Gastrocnemius medialis (tissue), 4 donors: ENCODE measurements around the gene PPM1M. TPM values are rescaled to one million over a fixed set of nuclear protein-coding genes. Genes with fewer than 3 reads are reported as not detected.

ENCODE experiments used
- ATAC-seq, 2 donors: fragments of 150-250 bp; one replicate each; pipeline ENCODE4 v1.9.1; 2016
- DNase-seq, 2 donors: peaks; one replicate each; pipeline ENCODE4 v3.0.0-alpha.2; 2019
- H3K27ac ChIP-seq, 4 donors: fragments of 200-600 bp; sonication (generic); 1 replicate in 1 of 4; 2 replicates in 3 of 4; pipeline ENCODE4 v1.5.1; 2016 to 2018; ENCODE audit warnings: mild to moderate bottlenecking in 2 of 4, moderate library complexity in 1 of 4
- H3K27me3 ChIP-seq, 3 donors: fragments of 200-600 bp; sonication (generic) in 2 of 3; 1 replicate in 1 of 3; 2 replicates in 2 of 3; pipeline versions ENCODE4 v1.5.1 to v1.6.0; 2016 to 2019; ENCODE audit warnings: mild to moderate bottlenecking in 1 of 3, moderate library complexity in 1 of 3
- H3K36me3 ChIP-seq, 2 donors: fragments of 200-600 bp; sonication (generic) in 1 of 2; one replicate each; pipeline ENCODE4 v1.5.1; 2017 to 2018
- H3K4me1 ChIP-seq, 2 donors: fragments of 200-600 bp; sonication (generic) in 1 of 2; one replicate each; pipeline ENCODE4 v1.5.1; 2016 to 2017; ENCODE audit warnings: mild to moderate bottlenecking in 2 of 2
- H3K4me3 ChIP-seq, 4 donors: fragments of 200-600 bp; sonication (generic) in 3 of 4; 1 replicate in 1 of 4; 2 replicates in 3 of 4; pipeline ENCODE4 v1.5.1; 2016 to 2019; ENCODE audit warnings: mild to moderate bottlenecking in 2 of 4
- H3K9me3 ChIP-seq, 3 donors: fragments of 200-600 bp; sonication (generic) in 2 of 3; 1 replicate in 1 of 3; 2 replicates in 2 of 3; pipeline ENCODE4 v1.5.1; 2016 to 2019
- CTCF ChIP-seq, 5 experiments: fragments of 450-650 bp in 3 of 5; fragments of 200-600 bp in 2 of 5; sonication (generic) in 2 of 5; IDR thresholded peaks in 4 of 5; conservative IDR thresholded peaks in 1 of 5; 1 replicate in 4 of 5; 2 replicates in 1 of 5; pipeline ENCODE4 v1.5.1; 2016 to 2019; ENCODE audit warnings: antibody characterized with exemption in 5 of 5, mild to moderate bottlenecking in 3 of 5, moderate library complexity in 3 of 5
- POLR2A ChIP-seq, 2 donors: fragments of 450-650 bp; IDR thresholded peaks; one replicate each; pipeline ENCODE4 v1.6.1; 2017; ENCODE audit warnings: antibody characterized with exemption in 2 of 2, mild to moderate bottlenecking in 2 of 2, moderate library complexity in 2 of 2
- in situ Hi-C, 4 donors: fragments of 200-750 bp; cut with MboI; loops; one replicate each; pipeline versions ENCODE4 v1.15.0 to v1.8.0; 2017; ENCODE audit warnings: low sequenced_read_pairs in 4 of 4
- intact Hi-C: fragments of 100-400 bp; cut with DNase I; formaldehyde crosslinking; loops from one replicate; pipeline ENCODE4 v1.15.1; 2023; ENCODE audit warnings: low total_unique reads
- total RNA-seq, 4 donors: library from RNA; depleted of rRNA; stranded (reverse); fragments of >200 nt; gene quantifications; one replicate each; pipeline versions ENCODE4 v1.1.0 to v1.2.3, GENCODE V29; 2016

Gene PPM1M
- total RNA-seq, 4 donors from 2014 or later: 0.97 to 5.2 (median 3.5) TPM

- Histone ChIP-seq H3K4me3 (no peak overlapping the region), H3K36me3 (peaks cover 9 to 100% of the 10 kb centered on the region in 2 donors), H3K9me3 (no peaks in the 10 kb centered on the region), H3K27me3 (no peaks in the 10 kb centered on the region), H3K4me1 (no peaks in the 10 kb centered on the region), H3K27ac (no peak overlapping the region)
- intact Hi-C loops (no loop called here), in situ Hi-C loops (no loop called here)
- DNase-seq: no peak
- TF ChIP-seq POLR2A (IDR thresholded peaks at IDR 0.05) (no peak), CTCF (IDR thresholded peaks at IDR 0.05 in 4 of 5, conservative IDR thresholded peaks at IDR 0.05 in 1 of 5) (no peak)
- no peak for ATAC-seq
These were observed 37.0 kb upstream of the PPM1M start for GRCh38 chr3:52208556-52208955.

GRCh38 chr3:52210037-52210436 is 35.5 kb upstream of the PPM1M start:
- H3K9me3 ChIP-seq: no peaks in the 10 kb centered on the region
- H3K4me3 ChIP-seq: no peak overlapping the region
- ATAC-seq: no peak
- H3K36me3 ChIP-seq: peaks cover 5 to 100% of the 10 kb centered on the region in 2 donors
- H3K27me3 ChIP-seq: no peaks in the 10 kb centered on the region
- H3K4me1 ChIP-seq: no peaks in the 10 kb centered on the region
- no peak for TF ChIP-seq CTCF (IDR thresholded peaks at IDR 0.05 in 4 of 5, conservative IDR thresholded peaks at IDR 0.05 in 1 of 5)
- TF ChIP-seq POLR2A (IDR thresholded peaks at IDR 0.05): no peak
- no peak overlapping the region for H3K27ac ChIP-seq
- intact Hi-C loops (no loop called here), in situ Hi-C loops (no loop called here)
- DNase-seq: no peak

GRCh38 chr3:52210550-52211046 is 35.0 kb upstream of the PPM1M start:
- Histone ChIP-seq H3K9me3 (no peaks in the 10 kb centered on the region), H3K4me3 (no peak overlapping the region), H3K27ac (no peak overlapping the region), H3K4me1 (no peaks in the 10 kb centered on the region), H3K36me3 (peaks cover 5 to 99% of the 10 kb centered on the region in 2 donors), H3K27me3 (no peaks in the 10 kb centered on the region)
- ATAC-seq (peak in 1 of 2 donors; percentile 47), DNase-seq (no peak)
- no peak for TF ChIP-seq CTCF (IDR thresholded peaks at IDR 0.05 in 4 of 5, conservative IDR thresholded peaks at IDR 0.05 in 1 of 5)
- TF ChIP-seq POLR2A (IDR thresholded peaks at IDR 0.05): no peak
- intact Hi-C loops (no loop called here), in situ Hi-C loops (no loop called here)

- no peak overlapping the region for H3K27ac ChIP-seq
- intact Hi-C loops (no loop called here), in situ Hi-C loops (no loop called here)
- no peaks in the 10 kb centered on the region for H3K27me3 ChIP-seq
- peaks cover 5 to 91% of the 10 kb centered on the region in 2 donors for H3K36me3 ChIP-seq
- peaks cover 2 to 7% of the 10 kb centered on the region in 2 donors for H3K4me1 ChIP-seq
- no peak overlapping the region for H3K4me3 ChIP-seq
- DNase-seq (no peak), ATAC-seq (no peak)
- H3K9me3 ChIP-seq: no peaks in the 10 kb centered on the region
- TF ChIP-seq CTCF (IDR thresholded peaks at IDR 0.05 in 4 of 5, conservative IDR thresholded peaks at IDR 0.05 in 1 of 5): no peak
- TF ChIP-seq POLR2A (IDR thresholded peaks at IDR 0.05): no peak
These were observed 34.2 kb upstream of the PPM1M start for GRCh38 chr3:52211268-52211891.
